ENCODE results near the gene SELENOK. TPM values are rescaled to one million over a fixed set of nuclear protein-coding genes. Genes with fewer than 3 reads are reported as not detected.

Gene SELENOK
- total RNA-seq, 4 donors from 2014 or later, result 39.8 to 54.3 (median 49.2) TPM

- no peaks in the 10 kb centered on the region for H3K27me3 ChIP-seq
- no peak for DNase-seq (ENCODE audit: low spot score in 2 of 2)
- WGBS, 2 donors, result 66% methylated on average over 7 of the region's 7 CpGs
- H3K9me3 ChIP-seq, result no peaks in the 10 kb centered on the region
- H3K4me1 ChIP-seq, result no peaks in the 10 kb centered on the region
- H3K27ac ChIP-seq, result peak overlapping the region in 2 of 4 donors; percentile 21 to 41
- no peak overlapping the region for H3K4me3 ChIP-seq
- no peak for TF ChIP-seq POLR2A (IDR thresholded peaks at IDR 0.05)
- TF ChIP-seq, protein P1, sequence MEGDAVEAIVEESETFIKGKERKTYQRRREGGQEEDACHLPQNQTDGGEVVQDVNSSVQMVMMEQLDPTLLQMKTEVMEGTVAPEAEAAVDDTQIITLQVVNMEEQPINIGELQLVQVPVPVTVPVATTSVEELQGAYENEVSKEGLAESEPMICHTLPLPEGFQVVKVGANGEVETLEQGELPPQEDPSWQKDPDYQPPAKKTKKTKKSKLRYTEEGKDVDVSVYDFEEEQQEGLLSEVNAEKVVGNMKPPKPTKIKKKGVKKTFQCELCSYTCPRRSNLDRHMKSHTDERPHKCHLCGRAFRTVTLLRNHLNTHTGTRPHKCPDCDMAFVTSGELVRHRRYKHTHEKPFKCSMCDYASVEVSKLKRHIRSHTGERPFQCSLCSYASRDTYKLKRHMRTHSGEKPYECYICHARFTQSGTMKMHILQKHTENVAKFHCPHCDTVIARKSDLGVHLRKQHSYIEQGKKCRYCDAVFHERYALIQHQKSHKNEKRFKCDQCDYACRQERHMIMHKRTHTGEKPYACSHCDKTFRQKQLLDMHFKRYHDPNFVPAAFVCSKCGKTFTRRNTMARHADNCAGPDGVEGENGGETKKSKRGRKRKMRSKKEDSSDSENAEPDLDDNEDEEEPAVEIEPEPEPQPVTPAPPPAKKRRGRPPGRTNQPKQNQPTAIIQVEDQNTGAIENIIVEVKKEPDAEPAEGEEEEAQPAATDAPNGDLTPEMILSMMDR (IDR thresholded peaks at IDR 0.05), result no peak
- TF ChIP-seq EP300 (IDR thresholded peaks at IDR 0.05), result no peak
- peaks cover 0 to 39% (median 0%) of the 10 kb centered on the region in 3 donors for H3K36me3 ChIP-seq
Observed at GRCh38 chr3:53858096-53858741, 33.4 kb downstream of the SELENOK start.

DNA sequence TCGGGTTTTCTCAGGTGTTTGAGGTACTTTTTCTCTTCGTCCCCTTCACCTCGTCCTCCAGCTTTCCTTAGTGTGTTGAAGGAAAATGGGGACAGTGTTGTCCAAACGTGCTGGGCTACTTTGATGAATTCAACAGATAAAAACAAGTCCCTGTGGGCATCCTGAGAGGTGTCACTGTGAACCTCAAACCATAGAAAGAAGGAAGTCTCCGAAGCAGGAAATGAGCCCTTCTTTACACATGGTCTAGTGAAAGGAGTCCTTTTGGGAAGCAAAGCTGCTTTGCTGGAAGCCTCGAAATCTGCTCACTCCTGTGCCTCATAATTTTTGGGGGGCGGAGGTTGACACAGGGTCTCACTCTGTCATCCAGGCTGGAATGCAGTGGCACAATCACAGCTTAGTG is 34.7 kb downstream of the SELENOK start:
- WGBS, 2 donors, result 82% methylated on average over 7 of the region's 7 CpGs
- DNase-seq (ENCODE audit: low spot score in 2 of 2), result no peak
- no peaks in the 10 kb centered on the region for H3K27me3 ChIP-seq
- H3K27ac ChIP-seq, result no peak overlapping the region
- H3K4me1 ChIP-seq, result no peaks in the 10 kb centered on the region
- TF ChIP-seq, protein P1 (IDR thresholded peaks at IDR 0.05), result no peak
- TF ChIP-seq EP300 (IDR thresholded peaks at IDR 0.05) (no peak), POLR2A (IDR thresholded peaks at IDR 0.05) (no peak)
- H3K36me3 ChIP-seq, result peaks cover 0 to 27% (median 0%) of the 10 kb centered on the region in 3 donors
- H3K4me3 ChIP-seq, result no peak overlapping the region
- H3K9me3 ChIP-seq, result no peaks in the 10 kb centered on the region

GRCh38 chr3:53850895-53851294 is 40.8 kb downstream of the SELENOK start:
- WGBS, 2 donors, result 51 to 67% methylated on average over 5 of the region's 5 CpGs
- H3K4me3 ChIP-seq, result no peak overlapping the region

GRCh38 chr3:53849916-53850315 is 41.7 kb downstream of the SELENOK start:
- DNase-seq (ENCODE audit: low spot score in 2 of 2), result no peak
- H3K4me3 ChIP-seq, result no peak overlapping the region
- WGBS, 2 donors, result 96 to 97% methylated on average over 7 of the region's 7 CpGs
- peaks cover 0 to 24% of the 10 kb centered on the region in 2 donors for H3K27me3 ChIP-seq
- peaks cover 0 to 13% (median 7%) of the 10 kb centered on the region in 4 donors for H3K4me1 ChIP-seq
- no peaks in the 10 kb centered on the region for H3K9me3 ChIP-seq
- H3K27ac ChIP-seq, result no peak overlapping the region
- TF ChIP-seq POLR2A (IDR thresholded peaks at IDR 0.05) (no peak), EP300 (IDR thresholded peaks at IDR 0.05) (no peak)
- TF ChIP-seq, protein P1 (IDR thresholded peaks at IDR 0.05), result no peak
- no peaks in the 10 kb centered on the region for H3K36me3 ChIP-seq

More at GRCh38 chr3:53850895-53851294, 40.8 kb downstream of the SELENOK start:
- no peak overlapping the region for H3K27ac ChIP-seq
- peaks cover 0 to 21% of the 10 kb centered on the region in 2 donors for H3K27me3 ChIP-seq
- peak in 1 of 2 donors; percentile 41 for DNase-seq (ENCODE audit: low spot score in 2 of 2)
- H3K4me1 ChIP-seq, result peaks cover 0 to 8% (median 6%) of the 10 kb centered on the region in 4 donors
- H3K36me3 ChIP-seq, result no peaks in the 10 kb centered on the region
- H3K9me3 ChIP-seq, result no peaks in the 10 kb centered on the region
- TF ChIP-seq POLR2A (IDR thresholded peaks at IDR 0.05), result no peak
- TF ChIP-seq, protein P1 (IDR thresholded peaks at IDR 0.05), result no peak
- TF ChIP-seq EP300 (IDR thresholded peaks at IDR 0.05), result no peak

GRCh38 chr3:53846851-53847155 is 44.9 kb downstream of the SELENOK start:
- no peak for DNase-seq (ENCODE audit: low spot score in 2 of 2)
- H3K27ac ChIP-seq, result peak overlapping the region in 2 of 4 donors; percentile 72 to 92
- 59 to 60% methylated on average over 10 of the region's 10 CpGs for WGBS, 2 donors
- peaks cover 0 to 32% of the 10 kb centered on the region in 2 donors for H3K27me3 ChIP-seq
- no peaks in the 10 kb centered on the region for H3K36me3 ChIP-seq
- peaks cover 0 to 36% (median 15%) of the 10 kb centered on the region in 4 donors for H3K4me1 ChIP-seq
- TF ChIP-seq POLR2A (IDR thresholded peaks at IDR 0.05), result no peak
- no peak for TF ChIP-seq EP300 (IDR thresholded peaks at IDR 0.05)
- TF ChIP-seq, protein P1 (IDR thresholded peaks at IDR 0.05), result no peak
- H3K9me3 ChIP-seq, result no peaks in the 10 kb centered on the region
- H3K4me3 ChIP-seq, result peak overlapping the region; percentile 61 to 66 (median 63)

All from tibial nerve (tissue), 4 donors.